K562 (cell line): ENCODE results near the gene MAST3. TPM values are rescaled to one million over a fixed set of nuclear protein-coding genes. Genes with fewer than 3 reads are reported as not detected.

Experiments used
- CCNT2 ChIP-seq: IDR thresholded peaks from 2 replicates; pipeline ENCODE4 v1.6.1; 2011; ENCODE audit warnings: borderline replicate concordance, low read depth, mild to moderate bottlenecking, moderate library complexity, mixed read lengths, low read length; ENCODE audit not compliant: insufficient read length; ENCODE audit errors: extremely low read depth
- EGR1 ChIP-seq: fragments of 450-650 bp; conservative IDR thresholded peaks from 2 replicates; pipeline ENCODE4 v1.6.1; 2017; ENCODE audit warnings: mild to moderate bottlenecking
- FOXP1 ChIP-seq: sonication (generic); formaldehyde crosslinking; IDR thresholded peaks from 2 replicates; pipeline ENCODE4 v1.8.0; 2022; ENCODE audit warnings: mild to moderate bottlenecking, missing genetic modification reagents
- HNRNPLL ChIP-seq: fragments of 200-400 bp; formaldehyde crosslinking; IDR thresholded peaks from 2 replicates; pipeline ENCODE4 v1.6.1; 2017; ENCODE audit warnings: low read length, low read depth, mild to moderate bottlenecking; ENCODE audit not compliant: poor library complexity, severe bottlenecking
- ID3 ChIP-seq, 2 experiments: fragments of 250-450 bp in 1 of 2; fragments of 450-650 bp in 1 of 2; sonication (Bioruptor Pico) in 1 of 2; IDR thresholded peaks; 2 replicates each; pipeline versions ENCODE4 v1.6.1 to v1.8.0; 2016 to 2021; ENCODE audit warnings: mild to moderate bottlenecking in 2 of 2, moderate library complexity in 2 of 2, missing compliant biosample characterization in 1 of 2, missing genetic modification characterization in 1 of 2
- JUN ChIP-seq, 2 experiments: sonication (generic) in 1 of 2; formaldehyde crosslinking in 1 of 2; IDR thresholded peaks; 2 replicates each; pipeline versions ENCODE4 v1.6.1 to v1.8.0; 2012 to 2022; ENCODE audit warnings: borderline replicate concordance in 2 of 2, mild to moderate bottlenecking in 2 of 2, improper control_type of control experiment in 1 of 2, low read depth in 1 of 2, low read length in 1 of 2, missing genetic modification reagents in 1 of 2
- MTA2 ChIP-seq: fragments of 450-650 bp; IDR thresholded peaks from 2 replicates; pipeline ENCODE4 v1.6.1; 2016; ENCODE audit warnings: low read depth
- NCOA4 ChIP-seq: fragments of 450-650 bp; IDR thresholded peaks from 2 replicates; pipeline ENCODE4 v1.6.1; 2018; ENCODE audit warnings: mild to moderate bottlenecking; ENCODE audit not compliant: partially characterized antibody
- PHB2 ChIP-seq: fragments of 450-650 bp; IDR thresholded peaks from 2 replicates; pipeline ENCODE4 v1.6.1; 2017; ENCODE audit warnings: low read depth
- POU5F1 ChIP-seq: fragments of 150-350 bp; IDR thresholded peaks from 2 replicates; pipeline ENCODE4 v1.6.1; 2014; ENCODE audit warnings: borderline replicate concordance, low read length, low read depth, mild to moderate bottlenecking; ENCODE audit not compliant: partially characterized antibody
- PURB ChIP-seq: sonication (generic); formaldehyde crosslinking; IDR thresholded peaks from 2 replicates; pipeline ENCODE4 v1.9.0; 2021; ENCODE audit warnings: low read depth, mild to moderate bottlenecking, missing genetic modification reagents
- RBM39 ChIP-seq: fragments of 200-400 bp; formaldehyde crosslinking; optimal IDR thresholded peaks from 2 replicates; pipeline ENCODE3; 2018; ENCODE audit warnings: low read depth, low read length
- SREBF1 ChIP-seq: fragments of 150-350 bp; IDR thresholded peaks from 2 replicates; pipeline ENCODE4 v1.6.1; 2014; ENCODE audit warnings: antibody characterized with exemption, low read depth, low read length, borderline replicate concordance
- STAT5A ChIP-seq: IDR thresholded peaks from 2 replicates; pipeline ENCODE4 v1.6.1; 2012; ENCODE audit warnings: low read length, inconsistent platforms, borderline replicate concordance
- THRA ChIP-seq: fragments of 450-650 bp; IDR thresholded peaks from 2 replicates; pipeline ENCODE4 v1.6.1; 2017; ENCODE audit warnings: mild to moderate bottlenecking, moderate library complexity
- ZBTB2 ChIP-seq: fragments of 450-650 bp; IDR thresholded peaks from 2 replicates; pipeline ENCODE4 v1.6.1; 2016; ENCODE audit warnings: antibody characterized with exemption
- ZC3H11A ChIP-seq: IDR thresholded peaks from 2 replicates; pipeline ENCODE4 v1.6.1; 2012; ENCODE audit warnings: low read depth, low read length, improper control_type of control experiment
- ZNF224 ChIP-seq: sonication (generic); formaldehyde crosslinking; IDR thresholded peaks from 2 replicates; pipeline ENCODE4 v1.8.0; 2022; ENCODE audit warnings: mild to moderate bottlenecking, missing genetic modification reagents
- ZNF699 ChIP-seq: fragments of 250-450 bp; sonication (Bioruptor Pico); IDR thresholded peaks from 2 replicates; pipeline ENCODE4 v1.8.0; 2021; ENCODE audit warnings: mild to moderate bottlenecking, moderate library complexity; ENCODE audit not compliant: insufficient replicate concordance
- polyA plus RNA-seq, 8 experiments: library from polyadenylated mRNA; depleted of rRNA in 4 of 8; stranded (reverse) in 5 of 8; unstranded in 3 of 8; fragments of >200 nt; fragmentation: Nextera tagmentation in 2 of 8; fragmentation: Illumina TruSeq in 1 of 8; extraction: Ambion mirVana in 2 of 8; extraction: Trizol in 1 of 8; gene quantifications; 2 replicates each; pipeline versions ENCODE4 v1.2.1 to v1.2.3, GENCODE V29; 2011 to 2014; ENCODE audit warnings: inconsistent platforms in 1 of 8, missing spikeins in 1 of 8
- total RNA-seq, 7 experiments: library from RNA; depleted of rRNA in 6 of 7; stranded (reverse); fragments of >200 nt in 6 of 7; fragmentation: Illumina TruSeq in 2 of 7; extraction: Trizol in 2 of 7; gene quantifications; 2 replicates each; pipeline versions ENCODE4 v1.2.1 to v1.2.3, GENCODE V29; 2011 to 2021; ENCODE audit warnings: low replicate concordance in 1 of 7
- TF ChIP-seq, protein P1 (sequence below): fragments of 450-650 bp; formaldehyde crosslinking; IDR thresholded peaks from 2 replicates; pipeline ENCODE4 v1.4.0; 2020; ENCODE audit warnings: mild to moderate bottlenecking, moderate library complexity

Gene MAST3
- total and polyA plus RNA-seq, 9 of the 15 experiments (the other 6 are each of a cell fraction or from before 2014, with no cell fraction given): 0.94 to 9.9 (median 2.4) TPM

GRCh38 chr19:18156841-18157464 lies 59.4 kb downstream of the MAST3 start (continued):
- TF ChIP-seq CCNT2: peak; percentile 99
- TF ChIP-seq ZBTB2: no peak
- TF ChIP-seq PURB: no peak
- TF ChIP-seq ZNF699 (CRISPR knock-in tag): no peak
- TF ChIP-seq STAT5A: peak; percentile 54; the same call in 1 of the 2 replicates
- TF ChIP-seq POU5F1: no peak
- TF ChIP-seq SREBF1: no peak
- TF ChIP-seq JUN (IDR thresholded peaks at IDR 0.05; ENCODE audit: borderline replicate concordance, low read depth, low read length): peak; percentile 57; the same call in 1 of the 2 replicates
- TF ChIP-seq JUN (CRISPR knock-in tag; IDR thresholded peaks at IDR 0.05; ENCODE audit: borderline replicate concordance): no peak
- TF ChIP-seq RBM39: no peak
- peak; percentile 62 for TF ChIP-seq MTA2
- no peak; the same call in 1 of the 2 replicates for TF ChIP-seq EGR1
- no peak for TF ChIP-seq PHB2
- TF ChIP-seq ZC3H11A: no peak
- TF ChIP-seq, protein P1, sequence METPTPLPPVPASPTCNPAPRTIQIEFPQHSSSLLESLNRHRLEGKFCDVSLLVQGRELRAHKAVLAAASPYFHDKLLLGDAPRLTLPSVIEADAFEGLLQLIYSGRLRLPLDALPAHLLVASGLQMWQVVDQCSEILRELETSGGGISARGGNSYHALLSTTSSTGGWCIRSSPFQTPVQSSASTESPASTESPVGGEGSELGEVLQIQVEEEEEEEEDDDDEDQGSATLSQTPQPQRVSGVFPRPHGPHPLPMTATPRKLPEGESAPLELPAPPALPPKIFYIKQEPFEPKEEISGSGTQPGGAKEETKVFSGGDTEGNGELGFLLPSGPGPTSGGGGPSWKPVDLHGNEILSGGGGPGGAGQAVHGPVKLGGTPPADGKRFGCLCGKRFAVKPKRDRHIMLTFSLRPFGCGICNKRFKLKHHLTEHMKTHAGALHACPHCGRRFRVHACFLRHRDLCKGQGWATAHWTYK (CRISPR knock-in tag): peak; percentile 43; the same call in 1 of the 2 replicates
- no peak for TF ChIP-seq NCOA4
- no peak for TF ChIP-seq ID3 (CRISPR knock-in tag; IDR thresholded peaks at IDR 0.05)
- TF ChIP-seq ID3 (tag; IDR thresholded peaks at IDR 0.05): no peak
- TF ChIP-seq HNRNPLL: no peak
- peak; percentile 68; the same call in 1 of the 2 replicates for TF ChIP-seq FOXP1 (CRISPR knock-in tag)
- TF ChIP-seq THRA: no peak
- no peak for TF ChIP-seq ZNF224
